A549 treated with Hydrocortisone at 1 μM for 4 hours (cell line): ENCODE data around the gene GAPT. TPM values are rescaled to one million over a fixed set of nuclear protein-coding genes. Genes with fewer than 3 reads are reported as not detected.

Source experiments
- total RNA-seq: library from RNA; stranded (reverse); fragments of 200-300 nt; extraction: Qiagen RNA extraction; gene quantifications from 5 replicates; pipeline ENCODE4 v1.2.3, GENCODE V29; 2022

Gene GAPT
- total RNA-seq: not detected in 5 replicates

GRCh38 chr5:58491216-58491892 is at the start of gene GAPT:
Gene GAPT, plus strand, starts transcription at chr5:58491435. Its CDS starts 3,102 bp downstream, at chr5:58494537.

DNA sequence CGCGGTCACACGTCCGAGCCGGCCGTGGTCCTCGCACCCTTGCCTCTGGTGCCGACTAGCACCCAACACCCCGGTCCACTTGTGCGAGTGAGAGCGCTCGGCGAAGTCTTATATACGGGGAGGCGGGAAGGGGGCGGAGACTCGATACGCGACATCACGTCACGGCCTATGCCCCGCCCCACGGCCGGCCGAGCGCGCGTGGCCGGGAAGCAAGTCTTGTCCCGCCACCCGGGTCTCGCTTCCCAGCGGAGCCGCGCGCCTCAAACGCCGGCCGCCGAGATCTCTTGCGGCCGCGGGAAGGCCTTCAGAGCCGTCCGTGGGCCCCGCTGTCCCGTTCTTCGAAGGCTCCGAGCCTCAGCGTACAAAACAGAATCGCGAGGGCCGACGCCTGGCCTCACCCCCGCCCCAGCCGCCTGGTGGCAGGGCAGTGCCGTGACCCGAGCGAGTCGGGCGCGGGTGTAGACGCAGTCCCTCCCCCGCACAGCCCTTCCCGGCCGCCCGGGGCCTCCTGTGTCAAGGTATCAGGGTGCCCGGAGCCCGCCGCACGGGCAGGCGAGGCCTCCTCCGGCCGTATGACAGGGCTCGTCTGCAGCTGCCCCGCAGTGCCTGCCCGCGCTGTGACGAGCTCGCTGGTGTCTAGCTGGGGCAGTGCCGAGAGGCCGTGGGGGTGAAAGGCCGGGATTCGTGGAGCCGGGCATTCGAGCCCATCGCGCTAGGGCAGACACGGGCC is 31.1 kb upstream of the GAPT start, which contains the start of gene PLK2:
TSS of gene PLK2 (minus strand) at position 85 of the 730 bp plus-strand sequence. CDS start 127 bp downstream, outside the sequence.

Other genes starting within 250 kb of the GAPT start
- gene PLK2, start 31.3 kb upstream of the GAPT start, total RNA-seq: 36.8 to 47.0 TPM (median 40.9 TPM) in 5 replicates
- gene RAB3C, start 91.6 kb downstream of the GAPT start, total RNA-seq: not detected in 5 replicates